H1 (cell line): ENCODE data around the gene VAT1L. TPM values are rescaled to one million over a fixed set of nuclear protein-coding genes. Genes with fewer than 3 reads are reported as not detected.

Experiments
- CTCF ChIA-PET: fragments of 300-600 bp; sonication (Branson Sonifier 250); formaldehyde crosslinking; loops from one replicate; lab custom pipeline; 2021; ENCODE audit not compliant: partially characterized antibody; lab: Charles Lee
- POLR2A ChIA-PET: fragments of 300-600 bp; sonication (Branson Sonifier 250); formaldehyde crosslinking; loops from one replicate; lab custom pipeline; 2021; ENCODE audit warnings: inconsistent platforms; ENCODE audit not compliant: partially characterized antibody; lab: Charles Lee
- DNase-seq, 2 experiments: peaks; one replicate each; pipeline versions ENCODE4 v3.0.0 to v3.0.0-alpha.2; 2010 to 2022; ENCODE audit warnings: low spot score in 2 of 2, low read depth in 1 of 2, mixed read lengths in 1 of 2
- FAIRE-seq: peaks from 2 replicates; lab custom pipeline; 2011; peaks lifted over from hg19 to GRCh38; lab: Jason Lieb, UNC
- H2AFZ ChIP-seq: 2 replicates; pipeline ENCODE4 v1.8.1; 2012; ENCODE audit warnings: low read length, inconsistent platforms
- H2AK5ac ChIP-seq: 2 replicates; pipeline ENCODE4 v1.6.1; 2013; ENCODE audit warnings: low read depth, low read length
- H2BK120ac ChIP-seq: replicated peaks from 2 replicates; pipeline ENCODE3; 2013; ENCODE audit warnings: low read depth, low read length, inconsistent platforms
- H2BK12ac ChIP-seq: 2 replicates; pipeline ENCODE4 v1.6.1; 2013; ENCODE audit warnings: low read depth, low read length
- H2BK15ac ChIP-seq: 2 replicates; pipeline ENCODE4 v1.6.1; 2013; ENCODE audit warnings: low read length
- H2BK20ac ChIP-seq: 2 replicates; pipeline ENCODE4 v1.6.1; 2013; ENCODE audit warnings: low read length
- H2BK5ac ChIP-seq: 2 replicates; pipeline ENCODE4 v1.6.1; 2013; ENCODE audit warnings: low read depth, low read length
- H3K14ac ChIP-seq: 2 replicates; pipeline ENCODE4 v1.6.1; 2013; ENCODE audit warnings: inconsistent platforms; ENCODE audit not compliant: insufficient read length
- H3K18ac ChIP-seq: 2 replicates; pipeline ENCODE4 v1.6.1; 2013; ENCODE audit warnings: low read length; ENCODE audit errors: extremely low read depth
- H3K23ac ChIP-seq: 2 replicates; pipeline ENCODE4 v1.6.1; 2013; ENCODE audit warnings: inconsistent platforms; ENCODE audit not compliant: insufficient read length
- H3K23me2 ChIP-seq: 2 replicates; pipeline ENCODE4 v1.6.1; 2013; ENCODE audit warnings: low read depth, low read length
- H3K27ac ChIP-seq: 2 replicates; pipeline ENCODE4 v1.6.1; 2011; ENCODE audit warnings: low read depth, low read length, inconsistent platforms
- H3K27me3 ChIP-seq, 4 experiments: replicated peaks in 1 of 4; 1 replicate in 1 of 4; 2 replicates in 3 of 4; pipeline versions ENCODE4 v1.6.1 to v1.8.1; 2011 to 2013; ENCODE audit warnings: low read length in 3 of 4, mild to moderate bottlenecking in 3 of 4, inconsistent platforms in 2 of 4, mixed read lengths in 2 of 4, moderate library complexity in 1 of 4; ENCODE audit not compliant: control insufficient read depth in 3 of 4, insufficient read depth in 3 of 4; ENCODE audit errors: extremely low read depth in 1 of 4
- H3K36me3 ChIP-seq, 4 experiments: 2 replicates each; pipeline versions ENCODE4 v1.6.1 to v1.8.1; 2011 to 2013; ENCODE audit warnings: mild to moderate bottlenecking in 4 of 4, low read length in 3 of 4, moderate library complexity in 2 of 4, control low read depth in 1 of 4, inconsistent platforms in 1 of 4; ENCODE audit not compliant: insufficient read depth in 4 of 4, control insufficient read depth in 2 of 4
- H3K4ac ChIP-seq: replicated peaks from 2 replicates; pipeline ENCODE3; 2013; ENCODE audit warnings: low read length, low read depth, mixed read lengths, inconsistent platforms; ENCODE audit not compliant: insufficient read length
- H3K4me1 ChIP-seq, 4 experiments: replicated peaks in 1 of 4; 1 replicate in 1 of 4; 2 replicates in 3 of 4; pipeline versions ENCODE4 v1.6.1 to v1.8.1; 2011 to 2013; ENCODE audit warnings: low read length in 3 of 4, inconsistent platforms in 2 of 4, mixed read lengths in 1 of 4; ENCODE audit not compliant: insufficient read depth in 4 of 4, control insufficient read depth in 3 of 4
- H3K4me2 ChIP-seq, 2 experiments: 2 replicates each; pipeline versions ENCODE4 v1.6.1 to v1.8.1; 2011 to 2013; ENCODE audit warnings: low read depth in 2 of 2, low read length in 2 of 2, control low read depth in 1 of 2, inconsistent platforms in 1 of 2, mild to moderate bottlenecking in 1 of 2; ENCODE audit not compliant: insufficient read depth in 1 of 2
- H3K4me3 ChIP-seq, 4 experiments: fragments of 200-600, 300-600 bp in 1 of 4; sonication (generic), shearing (Covaris generic), sonication (Bioruptor Twin) in 1 of 4; 2 replicates each; pipeline versions ENCODE4 v1.5.1 to v1.8.1; 2011 to 2016; ENCODE audit warnings: low read length in 4 of 4, low read depth in 3 of 4, control low read depth in 2 of 4, inconsistent platforms in 2 of 4, mild to moderate bottlenecking in 2 of 4, mixed read lengths in 1 of 4, moderate library complexity in 1 of 4; ENCODE audit not compliant: insufficient read depth in 2 of 4; ENCODE audit errors: extremely low read depth in 1 of 4
- H3K56ac ChIP-seq: replicated peaks from 2 replicates; pipeline ENCODE3; 2013; ENCODE audit warnings: low read depth, mild to moderate bottlenecking, mixed read lengths, low read length, inconsistent platforms; ENCODE audit not compliant: insufficient read length
- H3K79me1 ChIP-seq: 2 replicates; pipeline ENCODE4 v1.6.1; 2013; ENCODE audit warnings: low read depth, low read length, control low read depth
- H3K79me2 ChIP-seq, 2 experiments: 2 replicates each; pipeline versions ENCODE4 v1.6.1 to v1.8.1; 2012 to 2013; ENCODE audit warnings: low read length in 2 of 2, mild to moderate bottlenecking in 2 of 2, inconsistent platforms in 1 of 2; ENCODE audit not compliant: insufficient read depth in 2 of 2, control insufficient read depth in 1 of 2
- H3K9ac ChIP-seq, 4 experiments: replicated peaks in 1 of 4; 1 replicate in 1 of 4; 2 replicates in 3 of 4; pipeline versions ENCODE4 v1.6.1 to v1.8.1; 2011 to 2013; ENCODE audit warnings: low read depth in 3 of 4, low read length in 3 of 4, control low read depth in 2 of 4, mild to moderate bottlenecking in 2 of 4, moderate library complexity in 2 of 4, inconsistent platforms in 1 of 4; ENCODE audit errors: extremely low read depth in 1 of 4
- H3K9me3 ChIP-seq, 2 experiments: 2 replicates each; pipeline versions ENCODE4 v1.6.1 to v1.8.1; 2012 to 2013; ENCODE audit warnings: mild to moderate bottlenecking in 2 of 2, moderate library complexity in 2 of 2, control low read depth in 1 of 2, inconsistent platforms in 1 of 2, low read depth in 1 of 2, low read length in 1 of 2, mixed read lengths in 1 of 2; ENCODE audit not compliant: insufficient read depth in 2 of 2
- H4K20me1 ChIP-seq, 2 experiments: replicated peaks in 1 of 2; 2 replicates each; pipeline versions ENCODE3 to v1.8.1; 2011 to 2013; ENCODE audit warnings: inconsistent platforms in 2 of 2, low read length in 2 of 2, mild to moderate bottlenecking in 1 of 2; ENCODE audit not compliant: insufficient read depth in 2 of 2, control insufficient read depth in 1 of 2
- H4K5ac ChIP-seq: 2 replicates; pipeline ENCODE4 v1.6.1; 2013; ENCODE audit warnings: low read length, low read depth, mixed read lengths, inconsistent platforms; ENCODE audit not compliant: insufficient read length
- H4K8ac ChIP-seq: 2 replicates; pipeline ENCODE4 v1.8.0; 2013; ENCODE audit warnings: mild to moderate bottlenecking, moderate library complexity, low read length, inconsistent platforms; ENCODE audit not compliant: insufficient read depth; ENCODE audit errors: extremely low read depth
- H4K91ac ChIP-seq: replicated peaks from 2 replicates; pipeline ENCODE3; 2013; ENCODE audit warnings: low read length, mixed read lengths, inconsistent platforms; ENCODE audit not compliant: insufficient read length
- ATF3 ChIP-seq: IDR thresholded peaks from 2 replicates; pipeline ENCODE4 v1.6.1; 2011; ENCODE audit warnings: low read depth, mild to moderate bottlenecking, low read length; ENCODE audit not compliant: insufficient read depth
- CTBP2 ChIP-seq: IDR thresholded peaks from 2 replicates; pipeline ENCODE4 v1.7.0; 2011; ENCODE audit warnings: borderline replicate concordance, mild to moderate bottlenecking, moderate library complexity, mixed read lengths, low read length; ENCODE audit not compliant: insufficient read depth, insufficient read length
- GTF2F1 ChIP-seq: IDR thresholded peaks from 2 replicates; pipeline ENCODE4 v1.6.1; 2012; ENCODE audit warnings: low read depth, low read length, improper control_type of control experiment, borderline replicate concordance
- HDAC6 ChIP-seq: IDR thresholded peaks from one replicate; pipeline ENCODE4 v1.7.1; 2012; ENCODE audit warnings: low read depth, mild to moderate bottlenecking, inconsistent platforms, low read length, moderate library complexity
- JUND ChIP-seq: IDR thresholded peaks from 2 replicates; pipeline ENCODE4 v1.6.1; 2011; ENCODE audit warnings: mild to moderate bottlenecking, improper control_type of control experiment, low read length
- MAFK ChIP-seq: IDR thresholded peaks from 2 replicates; pipeline ENCODE4 v1.6.1; 2012; ENCODE audit warnings: low read depth, mild to moderate bottlenecking, improper control_type of control experiment, low read length
- POLR2AphosphoS5 ChIP-seq: IDR thresholded peaks from 2 replicates; pipeline ENCODE4 v1.6.1; 2011; ENCODE audit warnings: low read depth, low read length
- RFX5 ChIP-seq: IDR thresholded peaks from 2 replicates; pipeline ENCODE4 v1.6.1; 2011; ENCODE audit warnings: low read depth, low read length, improper control_type of control experiment, borderline replicate concordance
- RNF2 ChIP-seq: fragments of 200-900, 300-1000 bp; sonication (generic); IDR thresholded peaks from 2 replicates; pipeline ENCODE4 v1.7.1; 2016; ENCODE audit warnings: borderline replicate concordance, low read depth, mild to moderate bottlenecking, antibody characterized with exemption, low read length; ENCODE audit not compliant: poor library complexity, severe bottlenecking; ENCODE audit errors: missing control alignments
- SUZ12 ChIP-seq: fragments of 200-600 bp; sonication (generic); IDR thresholded peaks from 2 replicates; pipeline ENCODE4 v1.6.1; 2012; ENCODE audit warnings: mild to moderate bottlenecking, inconsistent platforms, low read length, moderate library complexity, mixed read lengths
- TBP ChIP-seq: IDR thresholded peaks from 2 replicates; pipeline ENCODE4 v1.6.1; 2011; ENCODE audit warnings: low read depth, low read length, improper control_type of control experiment
- ZNF274 ChIP-seq: IDR thresholded peaks from 2 replicates; pipeline ENCODE4 v1.7.0; 2012; ENCODE audit warnings: low read length, borderline replicate concordance; ENCODE audit errors: extremely low read depth
- WGBS, 2 experiments: shearing (Covaris generic) in 1 of 2; methylation state at CpG; one replicate each; pipeline versions ENCODE4 v1.1.6 to v1.1.7; 2013 to 2015; ENCODE audit warnings: low lambda C conversion rate in 2 of 2, mixed read lengths in 2 of 2, inconsistent platforms in 1 of 2, low coverage in 1 of 2, missing lambda C conversion rate in 1 of 2; ENCODE audit not compliant: insufficient replicate concordance in 2 of 2, insufficient coverage in 1 of 2, insufficient read length in 1 of 2; ENCODE audit errors: extremely low coverage in 1 of 2, missing lambda C conversion rate in 1 of 2; 5-methylcytosine and 5-hydroxymethylcytosine counted together
- polyA plus RNA-seq, 7 experiments: library from polyadenylated mRNA; depleted of rRNA in 3 of 7; stranded (reverse) in 5 of 7; unstranded in 2 of 7; fragments of >200 nt in 5 of 7; fragments of 200-250 nt in 2 of 7; gene quantifications; 1 replicate in 5 of 7; 2 replicates in 1 of 7; 4 replicates in 1 of 7; pipeline versions ENCODE4 v1.2.1 to v1.2.3, GENCODE V29; 2011 to 2013; ENCODE audit warnings: missing spikeins in 2 of 7, mixed read lengths in 2 of 7
- total RNA-seq: library from RNA; stranded (reverse); fragmentation: NEBNext Ultra II Directional; extraction: Animal tissue kit (Norgen Biotek cat#: 25700); gene quantifications from 2 replicates; pipeline ENCODE4 v1.2.1, GENCODE V29; 2021

VAT1L gene
- total and polyA plus RNA-seq, 2 of the 8 experiments (the other 6 are each of a cell fraction or from before 2014, with no cell fraction given): 46.3 to 48.2 TPM

DNA sequence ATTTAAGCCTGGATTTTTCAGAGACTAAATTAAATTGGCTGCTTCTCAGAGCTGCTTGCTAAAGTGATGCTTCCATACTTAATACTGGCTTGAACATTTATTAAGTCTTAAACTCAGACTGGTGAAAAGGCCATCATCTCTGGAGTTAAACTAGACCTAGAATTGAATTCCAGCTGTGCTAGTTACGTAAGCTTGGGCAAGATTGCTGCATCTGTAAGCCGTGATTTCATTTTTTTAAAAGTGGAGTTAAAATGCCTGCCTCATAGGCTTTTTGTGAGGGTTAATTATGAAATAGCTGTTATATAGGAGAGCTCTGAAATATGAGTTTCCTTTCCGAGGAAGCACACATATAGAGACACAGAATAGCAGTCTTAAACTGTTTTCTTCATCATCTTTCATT is 84.7 kb downstream of the VAT1L start:
- Histone ChIP-seq H2AK5ac (no peak overlapping the region), H2BK15ac (no peak overlapping the region), H4K5ac (no peak overlapping the region), H3K4ac (no peak overlapping the region), H3K23ac (no peak overlapping the region), H4K8ac (no peak overlapping the region), H3K27ac (no peak overlapping the region), H3K18ac (no peak overlapping the region), H3K79me2 (no peaks in the 10 kb centered on the region), H2BK20ac (no peak overlapping the region), H2BK5ac (no peak overlapping the region), H3K27me3 (no peaks in the 10 kb centered on the region), H3K9me3 (no peaks in the 10 kb centered on the region), H3K23me2 (no peaks in the 10 kb centered on the region), H3K9ac (no peak overlapping the region), H3K36me3 (peaks cover 0 to 6% (median 0%) of the 10 kb centered on the region in 4 experiments; a peak in 1 of 8 replicates), H3K79me1 (peaks cover 3% of the 10 kb centered on the region; the same call in 1 of the 2 replicates), H4K20me1 (no peaks in the 10 kb centered on the region), H3K14ac (no peak overlapping the region), H2BK120ac (no peak overlapping the region), H3K56ac (no peak overlapping the region), H4K91ac (no peak overlapping the region), H2AFZ (no peak overlapping the region), H3K4me2 (no peak overlapping the region), H2BK12ac (no peak overlapping the region), H3K4me1 (peaks cover 0 to 3% (median 2%) of the 10 kb centered on the region in 4 experiments; a peak in 4 of 7 replicates), H3K4me3 (no peak overlapping the region)
- POLR2A ChIA-PET: no interaction called here
- WGBS, 2 experiments: 90% methylated on average over 3 of the region's 3 CpGs; no CpG with 5 or more reads in 1 of the 2 experiments
- CTCF ChIA-PET: interaction anchor here (0.5 to 1.0 kb wide), 5 partner anchors 21 to 130 kb away, joined by 3 read pairs; no protein-coding TSS in a partner anchor
- no peak for DNase-seq
- FAIRE-seq: no peak
- TF ChIP-seq TBP: no peak
- no peak for TF ChIP-seq HDAC6
- no peak for TF ChIP-seq RFX5
- no peak for TF ChIP-seq ATF3
- no peak for TF ChIP-seq RNF2
- TF ChIP-seq JUND: no peak
- no peak for TF ChIP-seq CTBP2
- TF ChIP-seq ZNF274: no peak
- no peak for TF ChIP-seq SUZ12
- TF ChIP-seq MAFK: no peak
- no peak for TF ChIP-seq GTF2F1
- no peak for TF ChIP-seq POLR2AphosphoS5
